Stomach (tissue), 4 donors: Measurements from ENCODE around the gene PGBD5.

Source experiments
- CTCF ChIP-seq, 7 experiments: fragments of 450-650 bp in 4 of 7; fragments of 200-600 bp in 3 of 7; sonication (generic) in 3 of 7; IDR thresholded peaks; one replicate each; pipeline ENCODE4 v1.5.1; 2016 to 2019; ENCODE audit warnings: antibody characterized with exemption in 7 of 7, control low read depth in 2 of 7, mild to moderate bottlenecking in 1 of 7
- POLR2A ChIP-seq, 4 donors: fragments of 450-650 bp; IDR thresholded peaks; one replicate each; pipeline ENCODE4 v1.6.1; 2016; ENCODE audit warnings: antibody characterized with exemption in 4 of 4, control low read depth in 2 of 4, mild to moderate bottlenecking in 1 of 4, moderate library complexity in 1 of 4
- POLR2AphosphoS5 ChIP-seq, 3 donors: sonication (generic); formaldehyde crosslinking; IDR thresholded peaks; one replicate each; pipeline ENCODE4 v1.6.1; 2016; ENCODE audit warnings: antibody characterized with exemption in 3 of 3

GRCh38 chr1:230469271-230469670 lies 43.1 kb upstream of the PGBD5 start:
- TF ChIP-seq CTCF (IDR thresholded peaks at IDR 0.05) (no peak), POLR2AphosphoS5 (IDR thresholded peaks at IDR 0.05) (no peak), POLR2A (IDR thresholded peaks at IDR 0.05) (no peak)
